PFSK-1 (cell line): ENCODE measurements around the gene CCL3.

Experiments used
- POLR2AphosphoS5 ChIP-seq: IDR thresholded peaks from 2 replicates; pipeline ENCODE4 v1.6.1; 2012; ENCODE audit warnings: low read depth, mild to moderate bottlenecking, control low read depth, low read length, moderate library complexity
- REST ChIP-seq, 2 experiments: IDR thresholded peaks; 2 replicates each; pipeline versions ENCODE4 v1.6.1 to v1.8.0; 2011 to 2012; ENCODE audit warnings: low read depth in 2 of 2, low read length in 2 of 2, control low read depth in 1 of 2, inconsistent platforms in 1 of 2, mild to moderate bottlenecking in 1 of 2, moderate library complexity in 1 of 2; ENCODE audit not compliant: insufficient read depth in 1 of 2
- SIN3A ChIP-seq: IDR thresholded peaks from 2 replicates; pipeline ENCODE4 v1.6.1; 2012; ENCODE audit warnings: mild to moderate bottlenecking, low read length, moderate library complexity, borderline replicate concordance; ENCODE audit not compliant: insufficient read depth
- TAF1 ChIP-seq: IDR thresholded peaks from 2 replicates; pipeline ENCODE4 v1.6.1; 2012; ENCODE audit warnings: low read length, control low read depth, borderline replicate concordance; ENCODE audit not compliant: insufficient read depth

DNA sequence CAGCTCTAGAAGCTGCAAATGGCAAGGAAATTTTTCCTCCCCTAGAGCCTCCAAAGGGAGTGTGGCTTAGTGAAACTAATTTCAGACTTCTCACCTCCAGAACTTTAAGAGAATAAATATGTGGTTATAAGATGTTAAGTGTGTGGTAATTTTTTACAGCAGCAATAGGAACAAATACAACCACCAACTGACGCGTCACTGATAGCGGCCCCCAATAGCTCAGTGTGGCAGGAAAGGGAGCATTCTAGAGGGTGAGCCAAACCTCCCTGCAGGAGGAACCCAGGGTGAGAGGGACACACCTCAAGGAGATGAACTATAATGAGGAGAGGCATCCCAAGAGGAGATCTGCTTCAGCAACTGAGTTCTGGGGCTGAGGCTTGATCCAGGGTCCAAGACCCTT is 17.7 kb upstream of the CCL3 start:
- TF ChIP-seq POLR2AphosphoS5 (no peak), TAF1 (no peak), REST (IDR thresholded peaks at IDR 0.05; ENCODE audit: insufficient read depth in 1 of 2, low read depth in 2 of 2, low read length in 2 of 2) (no peak), SIN3A (no peak)
